ENCODE results near the gene SYPL1. TPM values are rescaled to one million over a fixed set of nuclear protein-coding genes. Genes with fewer than 3 reads are reported as not detected.

SYPL1 gene
- total and polyA plus RNA-seq, 12 donors = 58.5 to 121 (median 75.1) TPM

DNA sequence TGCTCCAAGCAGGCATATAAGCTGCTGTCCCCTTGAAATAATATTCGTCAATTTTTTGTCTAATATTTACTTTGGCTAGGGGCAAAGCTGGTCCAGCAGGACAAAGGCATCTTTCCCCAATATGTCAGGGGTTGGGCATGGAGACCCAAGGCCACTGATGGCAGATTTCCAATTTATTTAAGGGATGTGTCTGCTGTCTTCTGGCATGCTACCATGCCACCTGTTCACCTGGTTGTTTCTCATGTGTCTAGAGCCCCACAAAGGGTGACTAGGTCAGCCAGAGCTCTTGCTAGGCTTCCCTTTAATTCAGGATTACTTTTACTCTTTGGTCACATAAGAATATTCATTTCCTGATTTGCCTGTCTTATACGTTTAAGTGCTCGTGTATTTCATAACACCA, 22.1 kb upstream of the SYPL1 start:
- no peak overlapping the region for H3K27ac ChIP-seq
- H3K4me3 ChIP-seq = no peak overlapping the region
- intact Hi-C loops (cut with DNase I) = no loop called here
- no peaks in the 10 kb centered on the region for H3K36me3 ChIP-seq
- H3K4me1 ChIP-seq = peaks cover 0 to 14% (median 3%) of the 10 kb centered on the region in 9 donors
- H3K9me3 ChIP-seq = no peaks in the 10 kb centered on the region
- DNase-seq = no peak
- 84 to 86% methylated on average over 3 of the region's 3 CpGs for WGBS, 2 donors
- TF ChIP-seq, protein P1, sequence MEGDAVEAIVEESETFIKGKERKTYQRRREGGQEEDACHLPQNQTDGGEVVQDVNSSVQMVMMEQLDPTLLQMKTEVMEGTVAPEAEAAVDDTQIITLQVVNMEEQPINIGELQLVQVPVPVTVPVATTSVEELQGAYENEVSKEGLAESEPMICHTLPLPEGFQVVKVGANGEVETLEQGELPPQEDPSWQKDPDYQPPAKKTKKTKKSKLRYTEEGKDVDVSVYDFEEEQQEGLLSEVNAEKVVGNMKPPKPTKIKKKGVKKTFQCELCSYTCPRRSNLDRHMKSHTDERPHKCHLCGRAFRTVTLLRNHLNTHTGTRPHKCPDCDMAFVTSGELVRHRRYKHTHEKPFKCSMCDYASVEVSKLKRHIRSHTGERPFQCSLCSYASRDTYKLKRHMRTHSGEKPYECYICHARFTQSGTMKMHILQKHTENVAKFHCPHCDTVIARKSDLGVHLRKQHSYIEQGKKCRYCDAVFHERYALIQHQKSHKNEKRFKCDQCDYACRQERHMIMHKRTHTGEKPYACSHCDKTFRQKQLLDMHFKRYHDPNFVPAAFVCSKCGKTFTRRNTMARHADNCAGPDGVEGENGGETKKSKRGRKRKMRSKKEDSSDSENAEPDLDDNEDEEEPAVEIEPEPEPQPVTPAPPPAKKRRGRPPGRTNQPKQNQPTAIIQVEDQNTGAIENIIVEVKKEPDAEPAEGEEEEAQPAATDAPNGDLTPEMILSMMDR (IDR thresholded peaks at IDR 0.05) = no peak
- no peak for ATAC-seq
- no peaks in the 10 kb centered on the region for H3K27me3 ChIP-seq

DNA sequence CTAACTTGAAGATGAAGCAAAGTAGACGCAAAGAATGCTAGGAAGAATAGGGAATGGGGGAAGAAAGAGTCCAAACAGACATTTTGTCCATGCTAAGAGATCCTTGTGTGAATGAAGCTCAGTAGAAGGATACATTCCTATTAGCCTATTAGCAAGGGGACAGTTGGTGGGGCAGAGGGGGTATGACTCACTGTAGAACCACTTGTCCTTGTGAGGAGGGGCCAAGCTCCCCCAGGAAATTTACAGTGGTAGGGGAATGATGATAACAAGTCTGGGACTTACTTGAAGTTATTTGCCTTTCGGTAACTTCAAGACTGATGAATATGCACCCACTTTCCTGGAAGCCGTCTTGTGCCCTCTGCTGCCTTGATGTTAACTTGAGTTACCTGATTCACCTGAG, 17.2 kb upstream of the SYPL1 start:
- Histone ChIP-seq H3K27ac (peak overlapping the region in 3 of 10 donors; percentile 8 to 60 (median 39)), H3K27me3 (no peaks in the 10 kb centered on the region), H3K36me3 (no peaks in the 10 kb centered on the region), H3K9me3 (no peaks in the 10 kb centered on the region), H3K4me1 (peaks cover 0 to 37% (median 13%) of the 10 kb centered on the region in 9 donors), H3K4me3 (no peak overlapping the region)
- TF ChIP-seq, protein P1 (IDR thresholded peaks at IDR 0.05) = no peak
- 94 to 96% methylated on average over 3 of the region's 3 CpGs for WGBS, 2 donors
- DNase-seq = no peak
- intact Hi-C loops (cut with DNase I) = no loop called here
- ATAC-seq = no peak

DNA sequence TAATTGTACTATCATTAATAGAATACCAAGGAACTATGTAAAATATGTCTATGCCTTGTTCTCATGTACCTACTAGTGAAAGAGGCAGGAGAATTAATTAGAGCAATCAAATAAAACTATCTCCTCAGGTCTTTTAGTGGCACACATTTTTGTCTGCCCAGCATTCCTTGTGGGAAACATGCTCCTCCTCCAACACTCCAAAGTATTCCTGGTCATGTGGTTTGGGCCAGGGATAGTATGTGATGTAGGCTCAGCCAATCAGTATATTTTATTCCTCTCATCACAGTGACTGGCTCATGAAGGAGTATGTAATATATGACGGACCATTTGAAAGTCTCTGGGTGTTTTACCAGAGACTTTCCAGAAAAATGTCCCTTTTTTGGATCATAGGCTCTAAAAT, 16.7 kb upstream of the SYPL1 start:
- WGBS, 2 donors = 80 to 88% methylated on average over 1 of the region's 1 CpG
- H3K4me1 ChIP-seq = peaks cover 0 to 39% (median 16%) of the 10 kb centered on the region in 9 donors

DNA sequence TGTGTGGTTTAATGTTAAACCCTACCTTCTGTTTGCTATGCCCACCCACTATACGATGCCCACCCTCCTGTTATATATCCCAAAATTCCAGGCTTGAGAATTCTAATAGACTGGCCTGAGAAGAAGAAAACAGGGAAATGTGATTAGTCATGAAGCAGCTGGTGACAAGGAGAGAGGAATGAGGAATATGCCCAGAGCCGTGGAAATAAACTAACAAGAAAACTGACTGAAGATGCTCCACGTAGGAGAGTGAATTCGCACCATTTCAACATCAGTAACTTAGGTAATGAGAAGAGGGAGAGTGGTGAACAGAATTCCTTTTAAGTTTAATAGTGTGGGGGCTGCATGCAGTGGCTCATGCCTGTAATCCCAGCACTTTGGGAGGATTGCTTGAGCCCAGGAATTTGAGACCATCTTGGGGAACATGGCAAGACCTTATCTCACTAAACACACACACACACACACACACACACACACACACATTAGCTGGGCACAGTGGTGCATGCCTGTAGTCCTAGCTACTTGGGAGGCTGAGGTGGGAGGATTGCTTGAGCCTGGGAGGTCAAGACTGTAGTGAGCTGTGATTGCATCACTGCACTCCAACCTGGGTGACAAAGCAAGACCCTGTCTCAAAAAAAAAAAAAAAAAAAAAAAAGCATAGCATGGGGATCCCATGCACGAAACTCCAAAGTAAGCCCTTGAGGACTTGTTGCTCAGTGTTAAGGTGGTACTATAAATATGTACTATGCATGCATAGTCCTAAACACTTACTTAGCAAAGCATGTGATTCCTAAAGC, 16.1 kb upstream of the SYPL1 start:
- no peaks in the 10 kb centered on the region for H3K36me3 ChIP-seq
- H3K4me3 ChIP-seq = no peak overlapping the region
- WGBS, 2 donors = 75% methylated on average over 5 of the region's 5 CpGs
- no peaks in the 10 kb centered on the region for H3K27me3 ChIP-seq
- H3K9me3 ChIP-seq = no peaks in the 10 kb centered on the region
- TF ChIP-seq, protein P1 (IDR thresholded peaks at IDR 0.05) = no peak
- peaks cover 0 to 40% (median 16%) of the 10 kb centered on the region in 9 donors for H3K4me1 ChIP-seq
- no peak for DNase-seq
- ATAC-seq = no peak
- intact Hi-C loops (cut with DNase I) = no loop called here
- H3K27ac ChIP-seq = no peak overlapping the region

More for the DNA sequence above, 16.7 kb upstream of the SYPL1 start:
- no peak overlapping the region for H3K4me3 ChIP-seq
- intact Hi-C loops (cut with DNase I) = no loop called here
- no peak for DNase-seq
- ATAC-seq = no peak
- no peaks in the 10 kb centered on the region for H3K36me3 ChIP-seq
- TF ChIP-seq, protein P1 (IDR thresholded peaks at IDR 0.05) = no peak
- H3K27me3 ChIP-seq = no peaks in the 10 kb centered on the region
- H3K9me3 ChIP-seq = no peaks in the 10 kb centered on the region
- H3K27ac ChIP-seq = peak overlapping the region in 2 of 10 donors; percentile 8 to 39
